AG09319 (cell line): ENCODE measurements around the gene BICDL2.

Experiments
- DNase-seq: peaks from one replicate; pipeline ENCODE4 v3.0.0-alpha.2; 2010; ENCODE audit warnings: low read depth; ENCODE audit errors: extremely low read depth
- CTCF ChIP-seq: IDR thresholded peaks from 2 replicates; pipeline ENCODE4 v1.5.1; 2011; ENCODE audit warnings: low read depth, mild to moderate bottlenecking, inconsistent platforms, low read length, moderate library complexity

Gene BICDL2

GRCh38 chr16:3027489-3027795 lies 9.3 kb downstream of the BICDL2 start:
- no peak for TF ChIP-seq CTCF
- DNase-seq: no peak

GRCh38 chr16:3026609-3027488 lies 9.9 kb downstream of the BICDL2 start:
- TF ChIP-seq CTCF: no peak
- DNase-seq: no peak

- no peak for TF ChIP-seq CTCF
- no peak for DNase-seq
Measured at GRCh38 chr16:3026003-3026378, 10.8 kb downstream of the BICDL2 start.

GRCh38 chr16:3025032-3026002 lies 11.4 kb downstream of the BICDL2 start:
- no peak for TF ChIP-seq CTCF

GRCh38 chr16:3023669-3024478 lies 12.9 kb downstream of the BICDL2 start, which contains the start of the genes HCFC1R1 and THOC6:
TSS of gene HCFC1R1 (minus strand) at chr16:3023942. CDS start at chr16:3023941, 1 bp downstream.
TSS of gene THOC6 (plus strand) at chr16:3024035. CDS start at chr16:3024327, 292 bp downstream.
- peak; percentile 92 for DNase-seq
- TF ChIP-seq CTCF: no peak; the same call in 1 of the 2 replicates

More at GRCh38 chr16:3025032-3026002, 11.4 kb downstream of the BICDL2 start:
- DNase-seq: no peak

- no peak for TF ChIP-seq CTCF
- no peak for DNase-seq
Measured at GRCh38 chr16:3023415-3023668, 13.4 kb downstream of the BICDL2 start.
